CD14-positive monocyte (primary cell): ENCODE results near the gene RARRES1. TPM values are rescaled to one million over a fixed set of nuclear protein-coding genes. Genes with fewer than 3 reads are reported as not detected.

ENCODE experiments used
- DNase-seq, 3 donors: peaks; one replicate each; pipeline ENCODE4 v3.0.0-alpha.2; 2011 to 2022
- H2AFZ ChIP-seq: 2 replicates; pipeline ENCODE4 v1.6.0; 2012; ENCODE audit warnings: mild to moderate bottlenecking, low read depth, low read length, inconsistent platforms; ENCODE audit not compliant: insufficient read depth, poor library complexity, severe bottlenecking
- H3K27ac ChIP-seq, 2 donors: 1 replicate in 1 of 2; 2 replicates in 1 of 2; pipeline ENCODE4 v1.5.1; 2012 to 2013; ENCODE audit warnings: low read length in 2 of 2, control low read depth in 1 of 2, inconsistent platforms in 1 of 2, low read depth in 1 of 2, mild to moderate bottlenecking in 1 of 2
- H3K27me3 ChIP-seq, 2 donors: one replicate each; pipeline versions ENCODE4 v1.6.0 to v1.6.1; 2011 to 2013; ENCODE audit warnings: low read length in 2 of 2; ENCODE audit not compliant: control insufficient read depth in 2 of 2, insufficient read depth in 2 of 2
- H3K36me3 ChIP-seq, 2 donors: replicated peaks in 1 of 2; 1 replicate in 1 of 2; 2 replicates in 1 of 2; pipeline versions ENCODE4 v1.5.1 to v1.6.1; 2012 to 2013; ENCODE audit warnings: low read length in 2 of 2, control low read depth in 1 of 2, inconsistent platforms in 1 of 2, mild to moderate bottlenecking in 1 of 2; ENCODE audit not compliant: insufficient read depth in 2 of 2, control insufficient read depth in 1 of 2
- H3K4me1 ChIP-seq, 2 donors: 1 replicate in 1 of 2; 2 replicates in 1 of 2; pipeline versions ENCODE4 v1.5.1 to v1.6.1; 2012 to 2013; ENCODE audit warnings: low read length in 2 of 2, control low read depth in 1 of 2, inconsistent platforms in 1 of 2, mild to moderate bottlenecking in 1 of 2, moderate library complexity in 1 of 2; ENCODE audit not compliant: insufficient read depth in 2 of 2, control insufficient read depth in 1 of 2
- H3K4me2 ChIP-seq: replicated peaks from 2 replicates; pipeline ENCODE3; 2012; ENCODE audit warnings: low read length, moderate library complexity, mild to moderate bottlenecking; ENCODE audit not compliant: poor library complexity, severe bottlenecking; ENCODE audit errors: extremely low read depth
- H3K4me3 ChIP-seq, 3 experiments: fragments of 200-600 bp in 1 of 3; sonication (generic) in 1 of 3; replicated peaks in 1 of 3; 1 replicate in 2 of 3; 2 replicates in 1 of 3; pipeline ENCODE4 v1.5.1; 2011 to 2013; ENCODE audit warnings: low read length in 3 of 3, mild to moderate bottlenecking in 3 of 3, control low read depth in 2 of 3, low read depth in 2 of 3, inconsistent platforms in 1 of 3, moderate library complexity in 1 of 3
- H3K79me2 ChIP-seq: 2 replicates; pipeline ENCODE4 v1.6.0; 2012; ENCODE audit warnings: mild to moderate bottlenecking, control low read depth, inconsistent platforms, low read length, moderate library complexity; ENCODE audit not compliant: insufficient read depth
- H3K9ac ChIP-seq: 2 replicates; pipeline ENCODE4 v1.6.0; 2017; ENCODE audit warnings: low read length, mild to moderate bottlenecking; ENCODE audit not compliant: insufficient read depth, poor library complexity, severe bottlenecking
- H3K9me3 ChIP-seq, 2 donors: replicated peaks in 1 of 2; 1 replicate in 1 of 2; 2 replicates in 1 of 2; pipeline versions ENCODE4 v1.5.1 to v1.6.1; 2012 to 2013; ENCODE audit warnings: low read length in 2 of 2, control low read depth in 1 of 2; ENCODE audit not compliant: control insufficient read depth in 1 of 2, insufficient read depth in 1 of 2
- H4K20me1 ChIP-seq: 2 replicates; pipeline ENCODE4 v1.6.0; 2012; ENCODE audit warnings: mild to moderate bottlenecking, low read length, control low read depth, moderate library complexity; ENCODE audit not compliant: insufficient read depth
- H3K27ac Mint-ChIP-seq, 7 donors: one replicate each; pipeline ENCODE4 v1.8.0; 2020; ENCODE audit warnings: mild to moderate bottlenecking in 7 of 7, mixed read lengths in 7 of 7, moderate library complexity in 6 of 7, inconsistent platforms in 2 of 7
- H3K27me3 Mint-ChIP-seq, 3 donors: one replicate each; pipeline ENCODE4 v1.8.0; 2021 to 2022; ENCODE audit warnings: low read depth in 3 of 3, mild to moderate bottlenecking in 3 of 3, mixed read lengths in 3 of 3, moderate library complexity in 3 of 3, inconsistent platforms in 1 of 3
- H3K36me3 Mint-ChIP-seq, 2 donors: one replicate each; pipeline ENCODE4 v1.8.0; 2020; ENCODE audit warnings: mixed read lengths in 2 of 2, inconsistent platforms in 1 of 2, mild to moderate bottlenecking in 1 of 2
- H3K4me1 Mint-ChIP-seq: one replicate; pipeline ENCODE4 v1.8.0; 2020; ENCODE audit warnings: mild to moderate bottlenecking, mixed read lengths
- H3K4me3 Mint-ChIP-seq, 2 donors: one replicate each; pipeline ENCODE4 v1.8.0; 2020; ENCODE audit warnings: mild to moderate bottlenecking in 2 of 2, mixed read lengths in 2 of 2, moderate library complexity in 1 of 2
- H3K9me3 Mint-ChIP-seq, 7 donors: one replicate each; pipeline ENCODE4 v1.8.0; 2020 to 2022; ENCODE audit warnings: mixed read lengths in 7 of 7, mild to moderate bottlenecking in 6 of 7, moderate library complexity in 6 of 7, inconsistent platforms in 2 of 7
- CTCF ChIP-seq: fragments of 200-600 bp; IDR thresholded peaks from one replicate; pipeline ENCODE4 v1.8.0; 2022; ENCODE audit warnings: antibody characterized with exemption, mild to moderate bottlenecking
- WGBS: methylation state at CpG from one replicate; pipeline ENCODE4 v1.1.5; 2013; ENCODE audit warnings: missing lambda C conversion rate; ENCODE audit not compliant: insufficient coverage; 5-methylcytosine and 5-hydroxymethylcytosine counted together
- intact Hi-C, 2 donors: fragments of 100-400 bp; cut with micrococcal nuclease; formaldehyde crosslinking; loops; one replicate each; pipeline versions ENCODE4 v1.15.0 to v1.15.1; 2023
- polyA minus RNA-seq: library from RNA; depleted of rRNA, polyadenylated mRNA; stranded (reverse); fragments of >200 nt; gene quantifications from 2 replicates; pipeline ENCODE4 v1.2.3, GENCODE V29; 2012
- polyA plus RNA-seq, 3 donors: library from polyadenylated mRNA; depleted of rRNA in 1 of 3; unstranded in 2 of 3; stranded (reverse) in 1 of 3; fragments of 300-500 nt in 2 of 3; fragments of >200 nt in 1 of 3; fragmentation: Illumina TruSeq in 2 of 3; gene quantifications; 1 replicate in 2 of 3; 2 replicates in 1 of 3; pipeline ENCODE4 v1.2.3, GENCODE V29; 2012 to 2021
- total RNA-seq, 12 experiments: library from RNA in 1 of 12; stranded (reverse) in 1 of 12; fragments of 120-200 nt in 1 of 12; gene quantifications; one replicate each; pipeline ENCODE4 v1.2.4 and lab custom pipeline; 2013 to 2026; ENCODE audit warnings: mixed read lengths in 6 of 12, inconsistent platforms in 1 of 12

The RARRES1 gene
- not detected for total RNA-seq (2013)
- polyA plus RNA-seq: not detected
- not detected in 2 replicates for polyA minus RNA-seq
- total RNA-seq (lab: John Stamatoyannopoulos, UW): 0 to 0.81 (median 0.13) reads per million in 11 experiments

- DNase-seq: peak in 2 of 3 donors; percentile 35 to 63
- Histone ChIP-seq H4K20me1 (no peaks in the 10 kb centered on the region), H3K27me3 (peaks cover 0 to 15% of the 10 kb centered on the region in 2 donors), H3K4me3 (peak within 1 kb of the TSS; percentile 19 to 76 (median 29)), H2AFZ (peak within 1 kb of the TSS; percentile 81), H3K4me1 (peaks cover 16 to 27% of the 10 kb centered on the region in 2 donors), H3K79me2 (no peaks in the 10 kb centered on the region), H3K9me3 (peaks cover 4 to 7% of the 10 kb centered on the region in 2 donors), H3K27ac (no peak within 1 kb of the TSS), H3K36me3 (no peaks in the 10 kb centered on the region), H3K9ac (peak within 1 kb of the TSS; percentile 55), H3K4me2 (peak within 1 kb of the TSS; percentile 91)
- intact Hi-C loops: no loop called here
- no peak for TF ChIP-seq CTCF
- H3K4me3 Mint-ChIP-seq: peak within 1 kb of the TSS; percentile 56 to 72
- 2% methylated on average over 93 of the region's 101 CpGs for WGBS
- H3K9me3 Mint-ChIP-seq: peaks cover 3 to 13% (median 7%) of the 10 kb centered on the region in 7 donors
- H3K27ac Mint-ChIP-seq: no peak within 1 kb of the TSS
- peaks cover 22% of the 10 kb centered on the region for H3K4me1 Mint-ChIP-seq
- peaks cover 0 to 6% of the 10 kb centered on the region in 2 donors for H3K36me3 Mint-ChIP-seq
- peaks cover 11 to 32% (median 15%) of the 10 kb centered on the region in 3 donors for H3K27me3 Mint-ChIP-seq
Measured at GRCh38 chr3:158731938-158732855, at the start of gene RARRES1. RARRES1 (minus strand) TSS chr3:158732457; CDS start chr3:158732415, 42 bp downstream.

GRCh38 chr3:158781849-158782248 lies 49.6 kb upstream of the RARRES1 start:
- no peaks in the 10 kb centered on the region for H3K36me3 Mint-ChIP-seq
- no peak overlapping the region for H3K9ac ChIP-seq
- H3K36me3 ChIP-seq: no peaks in the 10 kb centered on the region
- H3K27ac Mint-ChIP-seq: no peak overlapping the region
- H3K4me2 ChIP-seq: no peak overlapping the region
- no peak overlapping the region for H3K4me3 Mint-ChIP-seq
- H2AFZ ChIP-seq: no peak overlapping the region
- DNase-seq: no peak
- H3K4me3 ChIP-seq: no peak overlapping the region
- no peaks in the 10 kb centered on the region for H3K27me3 ChIP-seq
- no peaks in the 10 kb centered on the region for H4K20me1 ChIP-seq
- TF ChIP-seq CTCF: no peak
- intact Hi-C loops: no loop called here
- H3K27me3 Mint-ChIP-seq: peaks cover 0 to 2% (median 2%) of the 10 kb centered on the region in 3 donors
- H3K4me1 ChIP-seq: peaks cover 0 to 5% of the 10 kb centered on the region in 2 donors
- H3K27ac ChIP-seq: no peak overlapping the region
- H3K9me3 Mint-ChIP-seq: peaks cover 0 to 4% (median 0%) of the 10 kb centered on the region in 7 donors
- no peaks in the 10 kb centered on the region for H3K9me3 ChIP-seq
- peaks cover 9% of the 10 kb centered on the region for H3K4me1 Mint-ChIP-seq
- no peaks in the 10 kb centered on the region for H3K79me2 ChIP-seq
- 60% methylated on average over 1 of the region's 1 CpG for WGBS
